Mesenchymal stem cell (in vitro differentiated cells and primary cell): ENCODE data around the gene MED26.
A peak's percentile ranks its signal among the peaks of the same experiment; 100 is the strongest.

Experiments
- DNase-seq: peaks from one replicate; pipeline ENCODE4 v3.0.0-alpha.2; 2013
- H2AFZ ChIP-seq: one replicate; pipeline ENCODE4 v1.6.1; 2013; ENCODE audit warnings: low read depth, mild to moderate bottlenecking, control low read depth, inconsistent platforms, low read length, moderate library complexity
- H2AK5ac ChIP-seq: 2 replicates; pipeline ENCODE4 v1.6.1; 2013; ENCODE audit warnings: low read length, moderate library complexity, mild to moderate bottlenecking, inconsistent platforms; ENCODE audit not compliant: severe bottlenecking
- H2BK120ac ChIP-seq: one replicate; pipeline ENCODE4 v1.6.1; 2013; ENCODE audit warnings: low read depth, mild to moderate bottlenecking, inconsistent platforms, low read length, moderate library complexity
- H2BK12ac ChIP-seq, 2 experiments: one replicate each; pipeline ENCODE4 v1.6.1; 2013; ENCODE audit warnings: inconsistent platforms in 2 of 2, low read length in 2 of 2, mild to moderate bottlenecking in 2 of 2, moderate library complexity in 2 of 2, control low read depth in 1 of 2
- H2BK15ac ChIP-seq: one replicate; pipeline ENCODE4 v1.6.1; 2013; ENCODE audit warnings: mild to moderate bottlenecking, low read depth, inconsistent platforms; ENCODE audit not compliant: poor library complexity, severe bottlenecking
- H2BK5ac ChIP-seq: 2 replicates; pipeline ENCODE4 v1.6.1; 2013; ENCODE audit warnings: low read depth, mild to moderate bottlenecking, low read length, control low read depth, inconsistent platforms; ENCODE audit not compliant: poor library complexity, severe bottlenecking
- H3K14ac ChIP-seq, 2 experiments: one replicate each; pipeline ENCODE4 v1.6.1; 2013; ENCODE audit warnings: inconsistent platforms in 2 of 2, low read length in 2 of 2, control low read depth in 1 of 2, mild to moderate bottlenecking in 1 of 2, moderate library complexity in 1 of 2
- H3K18ac ChIP-seq, 2 experiments: one replicate each; pipeline ENCODE4 v1.6.1; 2013; ENCODE audit warnings: inconsistent platforms in 2 of 2, low read length in 2 of 2, control low read depth in 1 of 2, low read depth in 1 of 2, mild to moderate bottlenecking in 1 of 2
- H3K23ac ChIP-seq, 2 experiments: one replicate each; pipeline ENCODE4 v1.6.1; 2013; ENCODE audit warnings: inconsistent platforms in 2 of 2, low read length in 2 of 2, mild to moderate bottlenecking in 2 of 2, moderate library complexity in 2 of 2, control low read depth in 1 of 2
- H3K27ac ChIP-seq: 2 replicates; pipeline ENCODE4 v1.5.1; 2013; ENCODE audit warnings: mild to moderate bottlenecking, moderate library complexity, low read length, control low read depth, inconsistent platforms; ENCODE audit not compliant: poor library complexity, severe bottlenecking
- H3K27me3 ChIP-seq, 2 experiments: 2 replicates each; pipeline versions ENCODE4 v1.6.1 to v1.7.0; 2013; ENCODE audit warnings: low read length in 2 of 2, mild to moderate bottlenecking in 2 of 2, moderate library complexity in 2 of 2, control low read depth in 1 of 2, inconsistent platforms in 1 of 2; ENCODE audit not compliant: control insufficient read depth in 1 of 2, insufficient read depth in 1 of 2
- H3K36me3 ChIP-seq, 2 experiments: 2 replicates each; pipeline versions ENCODE4 v1.6.1 to v1.7.0; 2013; ENCODE audit warnings: low read length in 2 of 2, control low read depth in 1 of 2, inconsistent platforms in 1 of 2, low read depth in 1 of 2, mild to moderate bottlenecking in 1 of 2; ENCODE audit not compliant: insufficient read depth in 2 of 2, control insufficient read depth in 1 of 2
- H3K4ac ChIP-seq, 2 experiments: one replicate each; pipeline ENCODE4 v1.6.1; 2013; ENCODE audit warnings: inconsistent platforms in 2 of 2, low read length in 2 of 2, mild to moderate bottlenecking in 2 of 2, moderate library complexity in 2 of 2, control low read depth in 1 of 2, low read depth in 1 of 2
- H3K4me1 ChIP-seq: 2 replicates; pipeline ENCODE4 v1.6.1; 2013; ENCODE audit warnings: low read depth, low read length, control low read depth; ENCODE audit not compliant: control insufficient read depth, insufficient read depth
- H3K4me2 ChIP-seq: 2 replicates; pipeline ENCODE4 v1.6.1; 2013; ENCODE audit warnings: low read length, mild to moderate bottlenecking, inconsistent platforms; ENCODE audit not compliant: poor library complexity, severe bottlenecking
- H3K4me3 ChIP-seq, 2 experiments: 2 replicates each; pipeline versions ENCODE4 v1.5.1 to v1.7.0; 2013; ENCODE audit warnings: low read length in 2 of 2, mild to moderate bottlenecking in 2 of 2, control low read depth in 1 of 2, low read depth in 1 of 2; ENCODE audit not compliant: insufficient read depth in 1 of 2
- H3K79me1 ChIP-seq: replicated peaks from 2 replicates; pipeline ENCODE4 v1.6.1; 2013; ENCODE audit warnings: mild to moderate bottlenecking, control low read depth, low read length, inconsistent platforms; ENCODE audit not compliant: poor library complexity, severe bottlenecking
- H3K9ac ChIP-seq: 2 replicates; pipeline ENCODE4 v1.7.0; 2013; ENCODE audit warnings: mild to moderate bottlenecking, low read length, moderate library complexity
- H3K9me3 ChIP-seq: 2 replicates; pipeline ENCODE4 v1.7.0; 2013; ENCODE audit warnings: mild to moderate bottlenecking, low read length; ENCODE audit not compliant: control insufficient read depth
- H4K8ac ChIP-seq: one replicate; pipeline ENCODE4 v1.6.1; 2013; ENCODE audit warnings: inconsistent platforms, mild to moderate bottlenecking, low read length, moderate library complexity
- H4K91ac ChIP-seq: one replicate; pipeline ENCODE4 v1.6.1; 2013; ENCODE audit warnings: mild to moderate bottlenecking, low read length, inconsistent platforms
- WGBS: methylation state at CpG from one replicate; pipeline ENCODE4 v1.1.7; 2013; ENCODE audit warnings: mixed read lengths; 5-methylcytosine and 5-hydroxymethylcytosine counted together

Gene MED26

DNA sequence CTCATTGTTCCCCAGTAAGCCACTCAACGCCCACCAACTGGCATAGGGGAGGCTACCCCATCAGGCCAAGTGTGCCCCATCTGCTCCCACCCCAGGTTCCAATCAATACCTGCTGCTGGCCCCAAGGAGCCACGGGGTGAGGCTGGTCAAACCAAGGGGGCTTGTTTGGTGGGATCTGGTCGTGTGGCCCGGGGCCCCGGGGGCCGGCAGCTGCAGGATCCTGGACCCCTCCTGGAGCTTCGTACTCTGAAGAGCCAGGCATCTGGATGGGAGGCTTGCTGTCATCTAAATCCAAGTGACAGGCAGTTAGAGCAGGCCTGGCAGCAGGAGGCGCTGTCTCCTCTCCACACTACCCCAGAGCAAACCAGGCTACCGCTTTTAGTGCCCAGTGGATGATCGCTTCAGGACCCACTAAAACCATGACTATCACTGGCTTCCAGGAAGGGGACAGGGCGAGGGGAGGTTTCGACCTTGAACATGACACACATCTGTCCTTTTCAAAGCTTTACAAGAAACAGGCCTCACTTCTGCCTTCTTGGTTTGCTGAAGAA lies 100.0 kb downstream of the MED26 start:
- Histone ChIP-seq H3K36me3 (peaks cover 94 to 99% of the 10 kb centered on the region in 2 experiments), H2BK12ac (no peak overlapping the region), H3K4me2 (no peak overlapping the region), H3K4ac (no peak overlapping the region), H4K8ac (no peak overlapping the region), H2BK15ac (no peak overlapping the region), H3K18ac (no peak overlapping the region), H4K91ac (no peak overlapping the region), H3K23ac (no peak overlapping the region), H3K14ac (no peak overlapping the region), H2AK5ac (no peak overlapping the region), H3K4me3 (no peak overlapping the region), H3K9ac (no peak overlapping the region), H3K79me1 (peaks cover 59% of the 10 kb centered on the region), H3K4me1 (peaks cover 2% of the 10 kb centered on the region), H2AFZ (no peak overlapping the region), H2BK120ac (no peak overlapping the region), H3K9me3 (no peaks in the 10 kb centered on the region), H3K27me3 (no peaks in the 10 kb centered on the region), H3K27ac (no peak overlapping the region), H2BK5ac (no peak overlapping the region)
- WGBS: 94% methylated on average over 12 of the region's 12 CpGs
- peak; percentile 18 for DNase-seq

DNA sequence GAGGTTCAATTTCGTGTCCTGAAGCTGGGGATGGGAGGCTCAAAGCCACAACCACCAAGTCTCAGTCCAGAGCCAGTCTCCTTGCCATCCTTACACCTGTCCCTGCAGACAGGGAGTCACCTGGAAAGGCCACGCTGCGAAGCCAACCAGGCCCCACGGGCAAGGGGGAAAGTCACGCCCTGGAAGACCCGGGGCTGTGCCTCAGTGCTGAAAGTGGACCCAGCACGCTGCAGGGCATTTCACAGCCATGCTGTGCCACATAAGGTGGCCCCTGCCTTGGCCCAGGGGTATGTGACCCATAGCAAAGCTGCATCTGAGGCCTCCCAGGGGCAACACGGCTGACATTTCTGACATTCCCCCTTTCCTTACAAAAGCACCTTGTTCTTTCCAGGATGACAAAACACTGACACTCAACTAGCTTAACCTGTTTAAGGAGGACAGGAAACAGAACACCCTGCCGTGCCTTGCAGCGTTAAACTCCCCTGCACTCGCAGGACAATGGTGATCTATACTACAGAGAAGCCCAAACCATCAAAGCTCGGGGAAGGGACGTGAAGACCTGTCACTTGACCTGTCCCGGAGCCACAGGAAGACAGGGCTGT lies 100.6 kb downstream of the MED26 start:
- Histone ChIP-seq H2AK5ac (no peak overlapping the region), H2BK12ac (no peak overlapping the region), H3K4me1 (peaks cover 2% of the 10 kb centered on the region), H3K36me3 (peaks cover 94 to 99% of the 10 kb centered on the region in 2 experiments), H3K18ac (no peak overlapping the region), H3K9ac (no peak overlapping the region), H3K23ac (no peak overlapping the region), H3K4me3 (no peak overlapping the region), H3K79me1 (peaks cover 57% of the 10 kb centered on the region), H3K9me3 (no peaks in the 10 kb centered on the region), H4K91ac (no peak overlapping the region), H2AFZ (no peak overlapping the region), H3K14ac (no peak overlapping the region), H3K27me3 (no peaks in the 10 kb centered on the region), H4K8ac (no peak overlapping the region), H2BK5ac (no peak overlapping the region), H3K4ac (no peak overlapping the region), H3K4me2 (no peak overlapping the region), H2BK15ac (no peak overlapping the region), H3K27ac (no peak overlapping the region), H2BK120ac (no peak overlapping the region)
- no peak for DNase-seq
- WGBS: 90% methylated on average over 14 of the region's 14 CpGs

DNA sequence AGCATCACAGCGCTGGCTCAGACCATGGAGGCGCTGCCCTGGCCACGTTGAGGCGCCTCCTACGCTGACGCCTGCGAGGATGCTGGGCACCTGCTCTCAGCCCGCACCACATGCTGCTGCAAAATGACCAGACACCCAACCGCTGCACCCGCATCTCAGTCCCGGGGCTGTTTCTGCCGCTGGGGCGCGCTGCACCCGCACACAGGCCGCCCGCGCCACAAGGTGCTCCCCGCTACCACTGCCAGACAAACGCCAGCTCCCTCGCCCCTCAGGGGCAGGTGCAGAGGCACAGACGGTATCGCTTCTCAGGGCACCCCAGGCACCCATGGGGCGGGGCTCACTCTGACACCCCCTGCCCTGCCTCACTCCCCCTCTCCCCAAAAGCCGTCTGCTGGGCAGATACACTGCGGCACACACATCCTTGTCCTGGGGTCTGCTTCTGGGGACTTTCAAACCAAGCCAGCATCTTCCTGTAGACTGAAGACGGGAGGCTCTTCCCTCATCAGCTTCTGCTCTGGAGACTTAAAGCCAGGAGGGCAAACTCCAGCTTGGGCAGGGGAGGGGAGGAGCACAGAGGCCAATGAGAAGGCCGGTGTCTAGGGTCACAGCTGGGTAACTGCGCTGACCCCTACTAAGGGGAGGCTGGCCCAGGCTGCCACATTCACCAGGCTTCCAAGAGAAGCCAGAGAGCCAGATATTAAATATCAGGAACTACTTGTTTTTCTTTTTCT lies 102.1 kb downstream of the MED26 start:
- H3K4me1 ChIP-seq: peaks cover 2% of the 10 kb centered on the region

DNA sequence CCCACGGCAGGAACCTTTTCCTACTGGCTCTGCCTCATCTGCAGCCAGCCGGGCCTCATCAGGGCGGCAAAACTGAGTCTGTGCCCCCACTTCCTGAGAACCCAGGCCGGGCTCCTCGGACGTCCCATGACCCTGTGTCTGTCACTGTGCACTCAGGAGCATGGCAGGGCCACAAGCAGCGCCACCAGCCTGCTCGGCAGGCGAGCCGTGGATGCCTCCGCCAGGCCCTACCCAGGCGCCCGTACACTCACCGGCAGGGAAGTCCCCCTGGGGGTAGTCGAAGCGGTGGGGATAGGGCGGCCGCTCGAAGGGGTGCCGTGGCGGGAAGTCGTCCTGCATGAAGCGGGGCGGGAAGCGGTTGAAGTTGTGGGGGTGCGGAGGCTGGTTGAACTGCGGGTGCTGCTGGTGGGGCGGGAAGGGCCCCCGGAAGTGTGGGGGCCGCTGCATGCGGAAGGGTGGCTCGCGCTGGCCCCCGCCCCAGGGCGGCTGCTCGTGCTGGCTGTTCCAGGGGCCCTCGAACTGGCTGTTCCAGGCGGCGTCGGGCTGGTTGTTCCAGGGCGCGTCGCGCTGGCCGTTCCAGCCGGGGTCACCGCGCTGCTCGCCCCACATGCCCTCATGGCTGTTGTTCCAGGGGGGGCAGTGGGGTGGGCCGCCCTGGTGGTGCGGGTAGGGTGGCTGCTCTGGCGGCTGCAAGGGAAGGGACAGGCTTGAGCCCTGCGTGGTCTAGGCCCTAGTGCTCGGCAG lies 102.8 kb downstream of the MED26 start:
- Histone ChIP-seq H3K4me2 (no peak overlapping the region), H2BK12ac (no peak overlapping the region), H3K14ac (no peak overlapping the region), H3K4ac (no peak overlapping the region), H3K18ac (no peak overlapping the region), H3K36me3 (peaks cover 94 to 96% of the 10 kb centered on the region in 2 experiments), H4K8ac (no peak overlapping the region), H3K79me1 (peaks cover 50% of the 10 kb centered on the region), H3K9ac (no peak overlapping the region), H2BK15ac (no peak overlapping the region), H3K23ac (no peak overlapping the region), H2AK5ac (no peak overlapping the region), H3K27me3 (no peaks in the 10 kb centered on the region), H2BK5ac (no peak overlapping the region), H3K27ac (no peak overlapping the region), H2AFZ (no peak overlapping the region), H2BK120ac (no peak overlapping the region), H3K4me1 (peaks cover 2% of the 10 kb centered on the region), H3K9me3 (no peaks in the 10 kb centered on the region), H4K91ac (no peak overlapping the region), H3K4me3 (no peak overlapping the region)
- WGBS: 98% methylated on average over 48 of the region's 54 CpGs
- no peak for DNase-seq

More for the DNA sequence above, 102.1 kb downstream of the MED26 start:
- Histone ChIP-seq H3K14ac (no peak overlapping the region), H3K4me2 (no peak overlapping the region), H3K79me1 (peaks cover 51% of the 10 kb centered on the region), H3K4me3 (no peak overlapping the region), H2AK5ac (no peak overlapping the region), H4K91ac (no peak overlapping the region), H3K4ac (no peak overlapping the region), H4K8ac (no peak overlapping the region), H3K9ac (no peak overlapping the region), H3K18ac (no peak overlapping the region), H2BK12ac (no peak overlapping the region), H3K23ac (no peak overlapping the region), H2AFZ (no peak overlapping the region), H2BK120ac (no peak overlapping the region), H3K9me3 (no peaks in the 10 kb centered on the region), H3K36me3 (peaks cover 94 to 96% of the 10 kb centered on the region in 2 experiments), H3K27ac (no peak overlapping the region), H2BK15ac (no peak overlapping the region), H3K27me3 (no peaks in the 10 kb centered on the region), H2BK5ac (no peak overlapping the region)
- WGBS: 97% methylated on average over 29 of the region's 29 CpGs
- no peak for DNase-seq
